Measurements from ENCODE around the gene CUX1.

DNA sequence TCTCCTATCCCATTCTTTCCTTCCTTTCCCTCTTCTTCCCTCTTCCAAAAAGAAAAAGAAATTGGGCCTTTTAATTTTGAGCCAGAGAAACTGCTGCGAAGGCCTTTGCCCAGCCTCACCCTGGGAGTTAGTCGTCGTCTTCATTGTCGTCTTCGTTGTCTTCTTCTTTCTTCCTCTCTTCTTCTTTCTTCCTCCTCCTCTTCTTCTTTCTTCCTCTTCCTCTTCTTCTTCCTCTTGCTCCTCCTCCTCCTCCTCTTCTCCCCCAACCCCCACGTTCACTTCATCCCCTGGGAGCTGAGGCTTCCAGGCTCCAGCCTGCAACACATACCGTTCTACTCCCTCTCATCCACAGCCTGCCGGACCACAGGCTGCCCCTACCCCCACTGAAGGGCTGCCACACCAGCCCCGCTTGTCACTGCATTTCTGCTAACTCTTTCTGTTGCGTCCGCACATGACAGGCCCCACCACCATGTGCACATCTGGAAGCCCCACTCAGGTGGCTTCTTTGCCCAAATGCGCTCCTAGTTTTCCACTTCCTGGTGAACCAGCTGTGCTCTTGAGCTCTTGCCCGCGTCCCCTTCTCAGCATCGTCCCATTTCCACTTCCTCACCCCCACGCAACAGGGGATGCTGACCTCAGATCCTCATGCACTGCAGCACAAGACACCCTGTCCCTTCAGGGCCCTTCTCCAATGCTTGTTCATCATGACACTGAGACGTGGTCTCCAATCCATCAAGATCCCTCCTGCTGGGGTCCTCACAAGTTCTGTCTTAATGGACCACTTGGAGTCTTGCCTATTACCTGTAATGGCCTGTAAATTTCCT, 374.3 kb downstream of the CUX1 start:
- TF ChIP-seq POLR2AphosphoS5 (IDR thresholded peaks at IDR 0.05) (no peak), POLR2A (IDR thresholded peaks at IDR 0.05) (no peak)
- TF ChIP-seq, protein P1, sequence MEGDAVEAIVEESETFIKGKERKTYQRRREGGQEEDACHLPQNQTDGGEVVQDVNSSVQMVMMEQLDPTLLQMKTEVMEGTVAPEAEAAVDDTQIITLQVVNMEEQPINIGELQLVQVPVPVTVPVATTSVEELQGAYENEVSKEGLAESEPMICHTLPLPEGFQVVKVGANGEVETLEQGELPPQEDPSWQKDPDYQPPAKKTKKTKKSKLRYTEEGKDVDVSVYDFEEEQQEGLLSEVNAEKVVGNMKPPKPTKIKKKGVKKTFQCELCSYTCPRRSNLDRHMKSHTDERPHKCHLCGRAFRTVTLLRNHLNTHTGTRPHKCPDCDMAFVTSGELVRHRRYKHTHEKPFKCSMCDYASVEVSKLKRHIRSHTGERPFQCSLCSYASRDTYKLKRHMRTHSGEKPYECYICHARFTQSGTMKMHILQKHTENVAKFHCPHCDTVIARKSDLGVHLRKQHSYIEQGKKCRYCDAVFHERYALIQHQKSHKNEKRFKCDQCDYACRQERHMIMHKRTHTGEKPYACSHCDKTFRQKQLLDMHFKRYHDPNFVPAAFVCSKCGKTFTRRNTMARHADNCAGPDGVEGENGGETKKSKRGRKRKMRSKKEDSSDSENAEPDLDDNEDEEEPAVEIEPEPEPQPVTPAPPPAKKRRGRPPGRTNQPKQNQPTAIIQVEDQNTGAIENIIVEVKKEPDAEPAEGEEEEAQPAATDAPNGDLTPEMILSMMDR (IDR thresholded peaks at IDR 0.05) = no peak
